ENCODE data around the gene CLDN2.
"Not testable (repeated sequence)": the region's sequence is repeated elsewhere in the genome, so short reads cannot be mapped to it uniquely, and the experiment has no call there.

The CLDN2 gene

GRCh38 chrX:106964290-106964689 is 44.1 kb downstream of the CLDN2 start:
- no peak for DNase-seq

GRCh38 chrX:106966547-106966946 is 46.3 kb downstream of the CLDN2 start:
- DNase-seq, result not testable (repeated sequence)

GRCh38 chrX:106972896-106973295 is 52.7 kb downstream of the CLDN2 start:
- no peak for DNase-seq

GRCh38 chrX:106973433-106974149 is 53.4 kb downstream of the CLDN2 start:
- no peak for DNase-seq

- DNase-seq, result no peak
These were observed 56.2 kb downstream of the CLDN2 start for GRCh38 chrX:106976416-106976815.
